Measurements from ENCODE around the gene MPP1.
A peak's percentile ranks its signal among the peaks of the same experiment; 100 is the strongest.

MPP1 gene

GRCh38 chrX:154805696-154806091 lies 409 bp upstream of the MPP1 start:
- no peak for TF ChIP-seq JUND (IDR thresholded peaks at IDR 0.05; ENCODE audit: low read depth)
- in situ Hi-C loops (cut with HindIII; ENCODE audit: low pct_unique_long_range_greater_than_20kb, low sequenced_read_pairs), result no loop called here
- peak in 1 of 2 experiments; percentile 0 for DNase-seq (ENCODE audit: low read depth in 1 of 2, low spot score in 1 of 2)

GRCh38 chrX:154804261-154804956 lies 876 bp downstream of the MPP1 start:
- TF ChIP-seq JUND (IDR thresholded peaks at IDR 0.05; ENCODE audit: low read depth), result no peak
- in situ Hi-C loops (cut with HindIII; ENCODE audit: low pct_unique_long_range_greater_than_20kb, low sequenced_read_pairs), result no loop called here

GRCh38 chrX:154802947-154803346 lies 2.3 kb downstream of the MPP1 start:
- TF ChIP-seq JUND (IDR thresholded peaks at IDR 0.05; ENCODE audit: low read depth), result no peak
- DNase-seq (ENCODE audit: low read depth in 1 of 2, low spot score in 1 of 2), result no peak
- in situ Hi-C loops (cut with HindIII; ENCODE audit: low pct_unique_long_range_greater_than_20kb, low sequenced_read_pairs), result no loop called here

More at GRCh38 chrX:154804261-154804956, 876 bp downstream of the MPP1 start:
- no peak for DNase-seq (ENCODE audit: low read depth in 1 of 2, low spot score in 1 of 2)

GRCh38 chrX:154800478-154801210 lies 4.6 kb downstream of the MPP1 start:
- no peak for DNase-seq (ENCODE audit: low read depth in 1 of 2, low spot score in 1 of 2)
- TF ChIP-seq JUND (IDR thresholded peaks at IDR 0.05; ENCODE audit: low read depth), result no peak
- in situ Hi-C loops (cut with HindIII; ENCODE audit: low pct_unique_long_range_greater_than_20kb, low sequenced_read_pairs), result no loop called here

- no peak for TF ChIP-seq JUND (IDR thresholded peaks at IDR 0.05; ENCODE audit: low read depth)
- DNase-seq (ENCODE audit: low read depth in 1 of 2, low spot score in 1 of 2), result peak in 1 of 2 experiments; percentile 2
- in situ Hi-C loops (cut with HindIII; ENCODE audit: low pct_unique_long_range_greater_than_20kb, low sequenced_read_pairs), result no loop called here
Measured at GRCh38 chrX:154799556-154800348, 5.5 kb downstream of the MPP1 start.

- in situ Hi-C loops (cut with HindIII; ENCODE audit: low pct_unique_long_range_greater_than_20kb, low sequenced_read_pairs), result no loop called here
Measured at GRCh38 chrX:154797006-154797405, 8.3 kb downstream of the MPP1 start.

GRCh38 chrX:154795016-154795415 lies 10.3 kb downstream of the MPP1 start:
- in situ Hi-C loops (cut with HindIII; ENCODE audit: low pct_unique_long_range_greater_than_20kb, low sequenced_read_pairs), result no loop called here
- TF ChIP-seq JUND (IDR thresholded peaks at IDR 0.05; ENCODE audit: low read depth), result no peak
- DNase-seq (ENCODE audit: low read depth in 1 of 2, low spot score in 1 of 2), result no peak

More at GRCh38 chrX:154797006-154797405, 8.3 kb downstream of the MPP1 start:
- no peak for TF ChIP-seq JUND (IDR thresholded peaks at IDR 0.05; ENCODE audit: low read depth)
- DNase-seq (ENCODE audit: low read depth in 1 of 2, low spot score in 1 of 2), result no peak

GRCh38 chrX:154793084-154793795 lies 12.0 kb downstream of the MPP1 start:
- in situ Hi-C loops (cut with HindIII; ENCODE audit: low pct_unique_long_range_greater_than_20kb, low sequenced_read_pairs), result no loop called here
- no peak for DNase-seq (ENCODE audit: low read depth in 1 of 2, low spot score in 1 of 2)
- TF ChIP-seq JUND (IDR thresholded peaks at IDR 0.05; ENCODE audit: low read depth), result no peak

- in situ Hi-C loops (cut with HindIII; ENCODE audit: low pct_unique_long_range_greater_than_20kb, low sequenced_read_pairs), result no loop called here
- no peak for TF ChIP-seq JUND (IDR thresholded peaks at IDR 0.05; ENCODE audit: low read depth)
- DNase-seq (ENCODE audit: low read depth in 1 of 2, low spot score in 1 of 2), result no peak
Measured at GRCh38 chrX:154791939-154792338, 13.3 kb downstream of the MPP1 start.

GRCh38 chrX:154791467-154791866 lies 13.8 kb downstream of the MPP1 start:
- no peak for TF ChIP-seq JUND (IDR thresholded peaks at IDR 0.05; ENCODE audit: low read depth)
- in situ Hi-C loops (cut with HindIII; ENCODE audit: low pct_unique_long_range_greater_than_20kb, low sequenced_read_pairs), result no loop called here
- DNase-seq (ENCODE audit: low read depth in 1 of 2, low spot score in 1 of 2), result no peak

GRCh38 chrX:154785716-154786115 lies 19.6 kb downstream of the MPP1 start:
- DNase-seq (ENCODE audit: low read depth in 1 of 2, low spot score in 1 of 2), result no peak
- in situ Hi-C loops (cut with HindIII; ENCODE audit: low pct_unique_long_range_greater_than_20kb, low sequenced_read_pairs), result no loop called here
- TF ChIP-seq JUND (IDR thresholded peaks at IDR 0.05; ENCODE audit: low read depth), result no peak

All from T47D (cell line).